ENCODE data around the gene ZIC1.

Gene ZIC1

GRCh38 chr3:147427746-147428145 lies 18.6 kb downstream of the ZIC1 start:
- H3K27me3 ChIP-seq (ENCODE audit: insufficient read depth, poor library complexity, severe bottlenecking) = peaks cover 23% of the 10 kb centered on the region

GRCh38 chr3:147428326-147428725 lies 19.2 kb downstream of the ZIC1 start:
- TF ChIP-seq REST (IDR thresholded peaks at IDR 0.05; ENCODE audit: insufficient replicate concordance, low read depth) = no peak
- no peak for TF ChIP-seq POLR2AphosphoS5 (IDR thresholded peaks at IDR 0.05; ENCODE audit: low read depth)
- TF ChIP-seq SPI1 (IDR thresholded peaks at IDR 0.05; ENCODE audit: borderline replicate concordance, low read depth) = no peak
- H3K4me3 ChIP-seq (replicated peaks; ENCODE audit: insufficient read depth, low read length) = no peak overlapping the region
- DNase-seq (ENCODE audit: low read depth in 1 of 2, low spot score in 1 of 2) = no peak
- H3K27me3 ChIP-seq (ENCODE audit: insufficient read depth, poor library complexity, severe bottlenecking) = peaks cover 18% of the 10 kb centered on the region
- no peak overlapping the region for H3K27ac ChIP-seq (replicated peaks)

More at GRCh38 chr3:147427746-147428145, 18.6 kb downstream of the ZIC1 start:
- Histone ChIP-seq H3K27ac (replicated peaks) (no peak overlapping the region), H3K4me3 (replicated peaks; ENCODE audit: insufficient read depth, low read length) (no peak overlapping the region)
- TF ChIP-seq, protein P1, sequence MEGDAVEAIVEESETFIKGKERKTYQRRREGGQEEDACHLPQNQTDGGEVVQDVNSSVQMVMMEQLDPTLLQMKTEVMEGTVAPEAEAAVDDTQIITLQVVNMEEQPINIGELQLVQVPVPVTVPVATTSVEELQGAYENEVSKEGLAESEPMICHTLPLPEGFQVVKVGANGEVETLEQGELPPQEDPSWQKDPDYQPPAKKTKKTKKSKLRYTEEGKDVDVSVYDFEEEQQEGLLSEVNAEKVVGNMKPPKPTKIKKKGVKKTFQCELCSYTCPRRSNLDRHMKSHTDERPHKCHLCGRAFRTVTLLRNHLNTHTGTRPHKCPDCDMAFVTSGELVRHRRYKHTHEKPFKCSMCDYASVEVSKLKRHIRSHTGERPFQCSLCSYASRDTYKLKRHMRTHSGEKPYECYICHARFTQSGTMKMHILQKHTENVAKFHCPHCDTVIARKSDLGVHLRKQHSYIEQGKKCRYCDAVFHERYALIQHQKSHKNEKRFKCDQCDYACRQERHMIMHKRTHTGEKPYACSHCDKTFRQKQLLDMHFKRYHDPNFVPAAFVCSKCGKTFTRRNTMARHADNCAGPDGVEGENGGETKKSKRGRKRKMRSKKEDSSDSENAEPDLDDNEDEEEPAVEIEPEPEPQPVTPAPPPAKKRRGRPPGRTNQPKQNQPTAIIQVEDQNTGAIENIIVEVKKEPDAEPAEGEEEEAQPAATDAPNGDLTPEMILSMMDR (IDR thresholded peaks at IDR 0.05; ENCODE audit: insufficient read depth, low read length) = no peak
- TF ChIP-seq SPI1 (IDR thresholded peaks at IDR 0.05; ENCODE audit: borderline replicate concordance, low read depth) (no peak), POLR2AphosphoS5 (IDR thresholded peaks at IDR 0.05; ENCODE audit: low read depth) (no peak), GABPA (IDR thresholded peaks at IDR 0.05; ENCODE audit: low read depth) (no peak), REST (IDR thresholded peaks at IDR 0.05; ENCODE audit: insufficient replicate concordance, low read depth) (no peak)
- DNase-seq (ENCODE audit: low read depth in 1 of 2, low spot score in 1 of 2) = no peak

DNA sequence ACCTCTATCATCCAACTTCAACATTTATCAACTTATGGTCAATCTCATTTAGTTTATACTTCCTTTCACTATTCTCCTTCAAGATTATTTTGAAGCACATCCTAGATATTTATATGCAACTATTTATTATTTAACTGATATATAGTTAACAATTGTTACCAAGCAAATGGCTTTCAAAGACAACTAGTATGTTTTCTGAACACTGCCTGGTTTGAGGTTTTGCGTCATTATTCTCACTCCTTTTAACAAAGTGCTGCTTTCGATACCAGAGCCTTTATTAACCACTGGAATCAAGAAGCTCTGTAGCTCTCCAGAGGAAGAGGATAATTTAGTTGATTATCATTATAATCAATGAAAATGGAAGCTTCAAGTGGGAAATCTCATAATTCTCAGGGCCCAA lies 19.6 kb downstream of the ZIC1 start:
- H3K4me3 ChIP-seq (replicated peaks; ENCODE audit: insufficient read depth, low read length) = no peak overlapping the region
- DNase-seq (ENCODE audit: low read depth in 1 of 2, low spot score in 1 of 2) = no peak
- H3K27ac ChIP-seq (replicated peaks) = no peak overlapping the region
- peaks cover 13% of the 10 kb centered on the region for H3K27me3 ChIP-seq (ENCODE audit: insufficient read depth, poor library complexity, severe bottlenecking)
- TF ChIP-seq, protein P1 (IDR thresholded peaks at IDR 0.05; ENCODE audit: insufficient read depth, low read length) = no peak

DNA sequence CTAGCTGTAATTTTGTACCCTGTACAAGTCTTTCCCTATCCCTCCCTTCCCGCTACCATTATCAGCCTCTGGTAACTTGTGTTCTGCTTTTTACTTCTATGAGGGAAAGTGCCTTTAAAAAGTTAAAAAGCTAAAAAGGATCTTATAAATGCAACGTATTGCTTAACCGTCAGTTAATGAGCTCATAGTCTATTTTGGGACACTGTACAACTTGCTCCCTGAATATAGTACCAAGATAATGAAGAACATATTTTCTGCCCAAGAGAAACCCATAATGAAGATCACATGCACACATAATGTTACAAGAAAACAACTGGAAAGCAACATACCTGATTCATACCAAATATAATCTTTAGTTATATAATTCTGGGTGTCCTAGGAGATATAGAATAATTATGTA lies 22.6 kb downstream of the ZIC1 start:
- peaks cover 2% of the 10 kb centered on the region for H3K27me3 ChIP-seq (ENCODE audit: insufficient read depth, poor library complexity, severe bottlenecking)
- H3K4me3 ChIP-seq (replicated peaks; ENCODE audit: insufficient read depth, low read length) = no peak overlapping the region
- DNase-seq (ENCODE audit: low read depth in 1 of 2, low spot score in 1 of 2) = no peak
- TF ChIP-seq, protein P1 (IDR thresholded peaks at IDR 0.05; ENCODE audit: insufficient read depth, low read length) = no peak
- no peak for TF ChIP-seq SPI1 (IDR thresholded peaks at IDR 0.05; ENCODE audit: borderline replicate concordance, low read depth)
- no peak for TF ChIP-seq REST (IDR thresholded peaks at IDR 0.05; ENCODE audit: insufficient replicate concordance, low read depth)
- no peak for TF ChIP-seq GABPA (IDR thresholded peaks at IDR 0.05; ENCODE audit: low read depth)
- TF ChIP-seq POLR2AphosphoS5 (IDR thresholded peaks at IDR 0.05; ENCODE audit: low read depth) = no peak
- H3K27ac ChIP-seq (replicated peaks) = no peak overlapping the region
